ENCODE results near the gene BPIFB2.
"Not testable (repeated sequence)": the region's sequence is repeated elsewhere in the genome, so short reads cannot be mapped to it uniquely, and the experiment has no call there.

GRCh38 chr20:32974204-32975064 lies 33.1 kb upstream of the BPIFB2 start:
- not testable (repeated sequence) for TF ChIP-seq CTCF, POLR2A (IDR thresholded peaks at IDR 0.05)

Measured in heart left ventricle (tissue), 13 donors.